ENCODE data around the gene SGPP2.

The SGPP2 gene

GRCh38 chr2:222413295-222413911 lies 10.9 kb upstream of the SGPP2 start:
- Histone ChIP-seq H3K27me3 (ENCODE audit: control insufficient read depth, low read length) (no peaks in the 10 kb centered on the region), H3K9me3 (ENCODE audit: control insufficient read depth, insufficient read depth, low read length) (peaks cover 3% of the 10 kb centered on the region), H3K4me2 (ENCODE audit: low read length) (no peak overlapping the region), H3K79me2 (ENCODE audit: control insufficient read depth, low read length) (no peaks in the 10 kb centered on the region), H4K20me1 (ENCODE audit: control insufficient read depth, insufficient read depth, low read depth, low read length) (no peaks in the 10 kb centered on the region), H3K27ac (ENCODE audit: low read depth, low read length) (no peak overlapping the region), H3K9me2 (replicated peaks; ENCODE audit: control insufficient read depth, low read length) (no peaks in the 10 kb centered on the region), H3K36me3 (ENCODE audit: control insufficient read depth, low read length) (no peaks in the 10 kb centered on the region), H3K4me1 (ENCODE audit: control insufficient read depth, low read length) (no peaks in the 10 kb centered on the region), H3F3A (ENCODE audit: control insufficient read depth, insufficient read depth) (no peaks in the 10 kb centered on the region), H3K4me3 (ENCODE audit: low read length) (no peak overlapping the region)
- TF ChIP-seq CTCF (IDR thresholded peaks at IDR 0.05; ENCODE audit: low read depth, low read length, poor library complexity, severe bottlenecking) (no peak), EZH2phosphoT487 (IDR thresholded peaks at IDR 0.05; ENCODE audit: borderline replicate concordance, low read length) (no peak)

GRCh38 chr2:222418739-222419138 lies 5.6 kb upstream of the SGPP2 start:
- Histone ChIP-seq H3K4me1 (ENCODE audit: control insufficient read depth, low read length) (no peaks in the 10 kb centered on the region; the same call in 1 of the 2 replicates), H3K9me3 (ENCODE audit: control insufficient read depth, insufficient read depth, low read length) (peaks cover under 1% of the 10 kb centered on the region; the same call in 1 of the 2 replicates), H3K9me2 (replicated peaks; ENCODE audit: control insufficient read depth, low read length) (no peaks in the 10 kb centered on the region), H4K20me1 (ENCODE audit: control insufficient read depth, insufficient read depth, low read depth, low read length) (no peaks in the 10 kb centered on the region), H3K4me3 (ENCODE audit: low read length) (no peak overlapping the region), H3K27me3 (ENCODE audit: control insufficient read depth, low read length) (peaks cover 20% of the 10 kb centered on the region), H3K79me2 (ENCODE audit: control insufficient read depth, low read length) (no peaks in the 10 kb centered on the region), H3K4me2 (ENCODE audit: low read length) (no peak overlapping the region), H3F3A (ENCODE audit: control insufficient read depth, insufficient read depth) (no peaks in the 10 kb centered on the region), H3K27ac (ENCODE audit: low read depth, low read length) (no peak overlapping the region), H3K36me3 (ENCODE audit: control insufficient read depth, low read length) (no peaks in the 10 kb centered on the region)
- TF ChIP-seq EZH2phosphoT487 (IDR thresholded peaks at IDR 0.05; ENCODE audit: borderline replicate concordance, low read length): no peak
- TF ChIP-seq CTCF (IDR thresholded peaks at IDR 0.05; ENCODE audit: low read depth, low read length, poor library complexity, severe bottlenecking): no peak

- H3K27me3 ChIP-seq (ENCODE audit: control insufficient read depth, low read length): peaks cover 35% of the 10 kb centered on the region
- H3F3A ChIP-seq (ENCODE audit: control insufficient read depth, insufficient read depth): no peaks in the 10 kb centered on the region
- no peak overlapping the region for H3K27ac ChIP-seq (ENCODE audit: low read depth, low read length)
- H3K36me3 ChIP-seq (ENCODE audit: control insufficient read depth, low read length): no peaks in the 10 kb centered on the region
- H3K4me3 ChIP-seq (ENCODE audit: low read length): no peak overlapping the region
- no peak for TF ChIP-seq CTCF (IDR thresholded peaks at IDR 0.05; ENCODE audit: low read depth, low read length, poor library complexity, severe bottlenecking)
- TF ChIP-seq EZH2phosphoT487 (IDR thresholded peaks at IDR 0.05; ENCODE audit: borderline replicate concordance, low read length): no peak
- no peak overlapping the region for H3K4me2 ChIP-seq (ENCODE audit: low read length)
- H3K79me2 ChIP-seq (ENCODE audit: control insufficient read depth, low read length): no peaks in the 10 kb centered on the region
- no peaks in the 10 kb centered on the region for H4K20me1 ChIP-seq (ENCODE audit: control insufficient read depth, insufficient read depth, low read depth, low read length)
- H3K9me3 ChIP-seq (ENCODE audit: control insufficient read depth, insufficient read depth, low read length): peaks cover 5% of the 10 kb centered on the region; the same call in 1 of the 2 replicates
- H3K4me1 ChIP-seq (ENCODE audit: control insufficient read depth, low read length): no peaks in the 10 kb centered on the region; the same call in 1 of the 2 replicates
- H3K9me2 ChIP-seq (replicated peaks; ENCODE audit: control insufficient read depth, low read length): no peaks in the 10 kb centered on the region
Measured at GRCh38 chr2:222420508-222420907, 3.8 kb upstream of the SGPP2 start.

Measured in DOHH2 (cell line).